NT2/D1 (cell line): ENCODE data around the gene PGK2.

Experiments
- DNase-seq: peaks from one replicate; pipeline ENCODE4 v3.0.0-alpha.2; 2011; ENCODE audit warnings: low read depth, low spot score
- H3K27me3 ChIP-seq: 2 replicates; pipeline ENCODE4 v1.6.0; 2011; ENCODE audit warnings: mild to moderate bottlenecking; ENCODE audit not compliant: insufficient read length, insufficient read depth
- H3K36me3 ChIP-seq: 2 replicates; pipeline ENCODE4 v1.6.1; 2011; ENCODE audit warnings: mild to moderate bottlenecking, low read length, mixed read lengths; ENCODE audit not compliant: insufficient read depth, insufficient read length
- H3K4me1 ChIP-seq: 2 replicates; pipeline ENCODE4 v1.5.1; 2011; ENCODE audit not compliant: insufficient read depth, insufficient read length
- H3K4me3 ChIP-seq: 2 replicates; pipeline ENCODE4 v1.5.1; 2011; ENCODE audit warnings: low read depth; ENCODE audit not compliant: insufficient read length
- H3K9ac ChIP-seq: 2 replicates; pipeline ENCODE4 v1.6.0; 2011; ENCODE audit warnings: low read depth; ENCODE audit not compliant: insufficient read length
- H3K9me3 ChIP-seq: 2 replicates; pipeline ENCODE4 v1.5.1; 2011; ENCODE audit warnings: mild to moderate bottlenecking, low read length; ENCODE audit not compliant: insufficient read depth
- SUZ12 ChIP-seq: IDR thresholded peaks from 2 replicates; pipeline ENCODE4 v1.6.1; 2011; ENCODE audit not compliant: insufficient read length, insufficient read depth; ENCODE audit errors: extremely low read depth
- YY1 ChIP-seq: IDR thresholded peaks from 2 replicates; pipeline ENCODE4 v1.6.1; 2011; ENCODE audit not compliant: insufficient read length, insufficient read depth
- ZNF274 ChIP-seq: IDR thresholded peaks from 2 replicates; pipeline ENCODE4 v1.6.1; 2011; ENCODE audit warnings: mild to moderate bottlenecking, low read depth, low read length

The PGK2 gene

DNA sequence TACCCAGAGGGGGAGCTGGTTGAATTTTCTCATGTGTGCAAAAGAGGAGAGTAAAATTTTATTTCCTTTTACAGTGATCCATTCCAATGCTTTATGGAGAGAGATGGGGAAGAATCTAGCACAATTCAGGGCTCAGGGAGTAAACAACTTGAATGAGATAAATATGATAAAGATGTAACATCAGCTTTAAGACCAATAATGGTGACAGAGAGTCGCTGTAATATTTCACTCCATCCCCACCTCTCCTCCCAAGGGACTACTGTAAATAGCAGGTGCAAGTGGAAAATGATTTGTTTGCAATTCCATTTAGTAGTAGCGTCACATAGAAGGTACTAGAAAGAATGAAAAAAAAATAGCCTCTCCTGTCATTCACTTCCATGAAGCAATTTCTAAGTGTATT, 47.7 kb downstream of the PGK2 start:
- no peaks in the 10 kb centered on the region for H3K4me1 ChIP-seq
- no peaks in the 10 kb centered on the region for H3K27me3 ChIP-seq
- no peaks in the 10 kb centered on the region for H3K9me3 ChIP-seq
- H3K9ac ChIP-seq = no peak overlapping the region
- H3K4me3 ChIP-seq = no peak overlapping the region
- DNase-seq = no peak
- TF ChIP-seq ZNF274 (no peak), YY1 (no peak), SUZ12 (no peak)
- H3K36me3 ChIP-seq = no peaks in the 10 kb centered on the region

DNA sequence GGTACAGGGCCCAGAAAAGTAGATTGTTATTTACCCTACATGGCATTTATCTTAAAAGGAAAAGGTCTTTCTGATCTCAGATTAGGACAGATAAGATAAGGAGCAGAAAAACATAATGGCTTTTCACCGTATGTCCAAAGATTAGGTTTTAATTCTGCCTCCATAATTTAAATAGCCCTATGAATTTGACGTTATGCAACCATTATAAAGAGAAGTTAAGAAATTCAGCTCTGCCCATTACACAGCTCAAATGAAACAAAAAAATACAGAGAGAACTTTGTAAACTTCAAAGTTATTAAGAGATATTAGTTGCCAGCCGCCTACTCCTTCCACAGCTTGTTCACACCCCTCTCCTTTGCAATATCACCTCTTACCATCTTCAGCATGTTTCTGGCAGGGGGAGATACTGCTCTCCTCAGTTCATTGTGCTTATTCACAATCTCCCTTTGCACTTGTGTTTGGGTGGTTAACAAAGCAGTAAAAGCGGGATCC, 51.0 kb downstream of the PGK2 start:
- no peak for TF ChIP-seq SUZ12
- TF ChIP-seq YY1 = no peak
- no peak for TF ChIP-seq ZNF274
- Histone ChIP-seq H3K9ac (no peak overlapping the region), H3K9me3 (no peaks in the 10 kb centered on the region), H3K27me3 (no peaks in the 10 kb centered on the region), H3K4me1 (no peaks in the 10 kb centered on the region), H3K36me3 (no peaks in the 10 kb centered on the region), H3K4me3 (no peak overlapping the region)
- no peak for DNase-seq
